ENCODE results near the gene NCMAP.
A peak's percentile ranks its signal among the peaks of the same experiment; 100 is the strongest.
"Not testable (repeated sequence)": the region's sequence is repeated elsewhere in the genome, so short reads cannot be mapped to it uniquely, and the experiment has no call there.

Gene NCMAP

GRCh38 chr1:24555591-24556413, at the start of gene NCMAP:
Gene NCMAP, plus strand, starts transcription at chr1:24556087. Its CDS starts 39,344 bp downstream, at chr1:24595431.
- peak in 2 of 10 donors; percentile 25 to 84 for DNase-seq

GRCh38 chr1:24506691-24507381, 49.1 kb upstream of the NCMAP start:
- DNase-seq: no peak
- intact Hi-C loops (cut with DNase I): loop anchor here (10.0 kb wide), 1 partner anchor 92 kb away; the partner anchor contains the start of genes NIPAL3 and STPG1

More at GRCh38 chr1:24555591-24556413, at the start of gene NCMAP:
- intact Hi-C loops (cut with DNase I): no loop called here

GRCh38 chr1:24507405-24507804, 48.5 kb upstream of the NCMAP start:
- no peak for DNase-seq
- intact Hi-C loops (cut with DNase I): loop anchor here (10.0 kb wide), 1 partner anchor 93 kb away; the partner anchor contains the start of genes NIPAL3 and STPG1

GRCh38 chr1:24508911-24509310, 47.0 kb upstream of the NCMAP start:
- intact Hi-C loops (cut with DNase I): loop anchor here (10.0 kb wide), 1 partner anchor 94 kb away; the partner anchor contains the start of genes NIPAL3 and STPG1

GRCh38 chr1:24513706-24514105, 42.2 kb upstream of the NCMAP start:
- intact Hi-C loops (cut with DNase I): no loop called here
- no peak for DNase-seq

More at GRCh38 chr1:24508911-24509310, 47.0 kb upstream of the NCMAP start:
- DNase-seq: no peak

GRCh38 chr1:24514946-24515345, 40.9 kb upstream of the NCMAP start:
- no peak for DNase-seq
- intact Hi-C loops (cut with DNase I): no loop called here

- intact Hi-C loops (cut with DNase I): not testable (repeated sequence)
- peak in 3 of 10 donors; percentile 33 to 84 (median 74) for DNase-seq
These were observed 40.1 kb upstream of the NCMAP start for GRCh38 chr1:24515671-24516209.

- intact Hi-C loops (cut with DNase I): no loop called here
- DNase-seq: no peak
These were observed 39.4 kb upstream of the NCMAP start for GRCh38 chr1:24516506-24516905.

GRCh38 chr1:24517898-24518297, 38.0 kb upstream of the NCMAP start:
- intact Hi-C loops (cut with DNase I): no loop called here
- no peak for DNase-seq

- DNase-seq; intact Hi-C loops (cut with DNase I): not testable (repeated sequence)
These were observed 35.6 kb upstream of the NCMAP start for GRCh38 chr1:24520282-24520681.

GRCh38 chr1:24525606-24526005, 30.3 kb upstream of the NCMAP start:
- no peak for DNase-seq
- intact Hi-C loops (cut with DNase I): no loop called here

- DNase-seq: no peak
- intact Hi-C loops (cut with DNase I): no loop called here
These were observed 29.8 kb upstream of the NCMAP start for GRCh38 chr1:24526045-24526444.

GRCh38 chr1:24526940-24527542, 28.8 kb upstream of the NCMAP start:
- intact Hi-C loops (cut with DNase I): no loop called here
- DNase-seq: peak in 1 of 10 donors; percentile 41

GRCh38 chr1:24528744-24529143, 27.1 kb upstream of the NCMAP start:
- DNase-seq: no peak

GRCh38 chr1:24529292-24529691, 26.6 kb upstream of the NCMAP start:
- intact Hi-C loops (cut with DNase I); DNase-seq: not testable (repeated sequence)

More at GRCh38 chr1:24528744-24529143, 27.1 kb upstream of the NCMAP start:
- intact Hi-C loops (cut with DNase I): no loop called here

GRCh38 chr1:24535021-24535424, 20.9 kb upstream of the NCMAP start:
- peak in 1 of 10 donors; percentile 21 for DNase-seq
- intact Hi-C loops (cut with DNase I): no loop called here

- intact Hi-C loops (cut with DNase I): no loop called here
- no peak for DNase-seq
These were observed 20.1 kb upstream of the NCMAP start for GRCh38 chr1:24535778-24536177.

GRCh38 chr1:24536391-24536840, 19.5 kb upstream of the NCMAP start:
- intact Hi-C loops (cut with DNase I): no loop called here
- no peak for DNase-seq

GRCh38 chr1:24540051-24540905, 15.6 kb upstream of the NCMAP start:
- intact Hi-C loops (cut with DNase I): no loop called here
- DNase-seq: no peak

Data from posterior cingulate gyrus (tissue), 11 donors.